ENCODE data around the gene PRMT5.
"Not testable (repeated sequence)": the region's sequence is repeated elsewhere in the genome, so short reads cannot be mapped to it uniquely, and the experiment has no call there.

Gene PRMT5

GRCh38 chr14:22929104-22929960 lies at the start of gene PRMT5:
PRMT5 (minus strand) TSS chr14:22929376; CDS start chr14:22929361, 15 bp downstream.
- peak; percentile 89 to 99 for DNase-seq (ENCODE audit: low read depth in 2 of 2)

DNA sequence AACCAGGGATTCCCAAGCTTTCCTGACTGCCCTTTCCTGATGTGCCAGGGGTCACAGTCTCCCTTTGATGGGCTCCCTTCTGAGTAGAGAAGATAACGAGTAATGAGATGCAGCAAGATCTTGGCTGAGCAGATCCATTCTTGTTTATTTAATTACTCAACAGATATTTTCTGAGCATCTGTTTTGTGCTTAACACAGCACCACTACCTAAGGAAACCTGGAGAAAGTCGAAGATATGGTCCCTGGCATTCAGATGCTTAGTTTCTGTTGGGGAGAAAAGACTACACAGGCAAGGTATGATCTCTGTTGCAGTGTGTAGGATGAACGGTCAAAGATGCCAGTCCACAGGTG lies 49.3 kb upstream of the PRMT5 start:
- DNase-seq (ENCODE audit: low read depth in 2 of 2): no peak

DNA sequence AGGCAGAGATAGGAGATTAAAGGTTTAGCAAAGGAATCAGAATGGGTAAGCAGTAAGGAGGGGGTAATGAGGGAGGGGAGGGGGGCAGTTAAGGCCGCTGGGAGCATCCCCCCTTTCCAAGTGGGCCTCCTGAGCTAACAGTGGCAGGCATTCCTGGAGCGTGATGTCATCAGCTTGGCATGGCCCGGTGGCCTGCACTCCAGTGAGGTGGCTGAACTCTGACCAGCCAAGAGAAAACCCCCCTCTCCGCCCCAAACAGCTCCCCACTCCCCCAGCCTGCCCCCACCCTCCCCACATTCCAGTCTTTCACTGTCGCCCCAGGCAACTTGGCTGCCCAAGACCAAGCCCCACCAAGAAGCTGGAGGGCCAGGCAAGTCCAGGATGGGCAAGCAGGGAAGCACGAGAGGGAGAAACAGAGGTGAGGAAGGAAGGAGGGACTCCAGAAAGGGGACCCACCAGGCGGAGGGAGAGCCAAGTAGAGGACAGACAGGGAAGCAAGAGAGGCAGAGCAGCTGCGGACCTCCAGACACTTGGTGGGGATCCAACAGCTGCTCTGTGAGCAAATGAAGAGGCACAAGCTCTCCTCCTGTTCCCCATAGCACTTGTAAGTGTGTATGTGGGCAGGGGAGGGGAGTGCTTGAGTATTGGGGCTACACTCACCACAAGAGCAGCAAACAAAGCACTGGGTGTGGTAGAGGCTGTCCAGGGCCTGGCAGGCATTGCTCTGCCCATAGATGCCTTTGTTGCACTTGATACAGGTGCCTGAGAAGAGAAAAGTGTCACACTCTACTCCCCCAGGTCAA lies 48.7 kb upstream of the PRMT5 start:
- no peak for DNase-seq (ENCODE audit: low read depth in 2 of 2)

- DNase-seq (ENCODE audit: low read depth in 2 of 2): no peak
Measured at GRCh38 chr14:22977434-22977683, 48.2 kb upstream of the PRMT5 start.

GRCh38 chr14:22976620-22977433 lies 47.7 kb upstream of the PRMT5 start:
- DNase-seq (ENCODE audit: low read depth in 2 of 2): no peak

- DNase-seq (ENCODE audit: low read depth in 2 of 2): no peak
Measured at GRCh38 chr14:22974530-22975313, 45.5 kb upstream of the PRMT5 start.

DNA sequence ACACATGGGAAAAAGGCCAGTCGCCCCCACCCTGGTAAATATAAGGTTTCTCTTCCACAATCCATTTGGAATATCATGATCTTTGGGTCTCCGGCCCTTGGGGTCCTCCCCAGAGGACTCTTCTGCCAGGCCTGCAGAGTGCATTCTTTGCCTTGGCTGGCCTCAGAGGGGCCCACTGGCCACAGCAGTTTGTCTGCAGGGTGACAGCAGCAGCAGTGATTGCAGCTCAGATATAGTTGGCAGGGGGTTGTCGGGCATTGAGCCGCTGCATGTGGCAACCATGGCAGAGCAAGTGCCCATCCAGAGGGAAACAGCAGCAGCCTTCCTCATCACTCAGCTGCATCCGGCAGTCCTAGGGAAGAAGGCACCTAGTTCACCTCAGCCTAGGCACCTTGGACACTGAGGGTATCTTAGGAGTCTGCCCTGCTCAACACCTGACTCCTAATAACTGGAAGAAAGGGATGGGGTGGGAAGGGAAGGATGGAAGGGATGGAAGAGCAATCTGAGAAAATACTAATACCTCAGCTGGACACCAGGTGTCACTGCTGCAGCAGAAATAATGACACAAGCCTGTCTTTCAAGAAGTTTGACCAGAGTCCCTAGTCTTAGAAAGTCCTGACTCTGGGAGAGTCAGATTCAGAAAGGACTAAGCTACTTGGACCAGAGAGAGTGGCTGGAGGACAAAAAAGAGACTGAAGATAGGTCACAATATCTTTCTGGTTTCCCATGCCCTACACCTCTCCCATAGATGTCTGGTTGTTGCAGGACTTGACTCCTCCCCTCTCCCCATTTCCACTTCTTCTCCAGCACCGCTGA lies 44.2 kb upstream of the PRMT5 start:
- DNase-seq (ENCODE audit: low read depth in 2 of 2): no peak

- no peak for DNase-seq (ENCODE audit: low read depth in 2 of 2)
Measured at GRCh38 chr14:22972313-22972930, 43.2 kb upstream of the PRMT5 start.

DNA sequence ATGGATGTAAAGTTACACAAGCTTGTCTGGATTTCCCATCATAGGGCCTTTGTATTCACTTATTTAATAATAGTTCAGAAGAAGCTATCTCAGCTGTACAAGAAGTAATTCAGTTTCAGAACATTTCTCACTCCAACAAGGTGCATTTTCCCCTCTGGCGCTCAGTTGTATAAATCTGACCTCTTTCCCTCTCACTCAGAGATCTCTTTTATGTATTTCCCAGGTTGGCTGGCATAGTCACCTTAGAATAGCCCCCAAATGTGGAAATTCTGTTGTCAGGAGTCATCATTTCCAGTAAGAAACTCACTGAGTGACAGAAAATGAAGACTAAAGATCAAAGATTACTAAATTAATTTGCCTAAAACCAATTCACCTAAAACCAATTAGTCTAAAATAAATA lies 42.0 kb upstream of the PRMT5 start:
- no peak for DNase-seq (ENCODE audit: low read depth in 2 of 2)

DNA sequence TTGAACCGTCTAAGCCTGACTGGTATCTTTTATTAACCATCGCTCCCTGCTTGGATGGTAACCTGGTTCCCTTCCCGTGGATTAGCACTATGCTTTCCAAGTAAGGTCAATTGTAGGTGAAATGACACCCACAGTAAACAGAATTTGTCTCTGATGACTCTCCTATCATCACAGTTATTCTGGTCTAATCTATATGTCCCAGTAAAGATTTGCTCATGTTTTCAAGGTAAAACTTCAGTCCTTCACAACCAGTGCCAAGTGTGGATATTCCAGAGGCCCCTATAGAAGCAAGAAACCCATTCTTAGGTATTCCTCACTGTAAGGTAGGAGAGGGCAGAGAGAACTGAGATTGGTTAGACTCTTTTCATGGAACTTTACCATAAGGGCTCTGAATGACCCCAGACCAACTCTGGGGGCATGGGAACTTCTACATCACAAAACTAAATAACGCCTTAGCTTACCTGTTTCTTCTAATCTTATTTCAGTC lies 37.6 kb upstream of the PRMT5 start:
- DNase-seq (ENCODE audit: low read depth in 2 of 2): no peak

- DNase-seq (ENCODE audit: low read depth in 2 of 2): not testable (repeated sequence)
Measured at GRCh38 chr14:22965916-22966782, 37.0 kb upstream of the PRMT5 start.

DNA sequence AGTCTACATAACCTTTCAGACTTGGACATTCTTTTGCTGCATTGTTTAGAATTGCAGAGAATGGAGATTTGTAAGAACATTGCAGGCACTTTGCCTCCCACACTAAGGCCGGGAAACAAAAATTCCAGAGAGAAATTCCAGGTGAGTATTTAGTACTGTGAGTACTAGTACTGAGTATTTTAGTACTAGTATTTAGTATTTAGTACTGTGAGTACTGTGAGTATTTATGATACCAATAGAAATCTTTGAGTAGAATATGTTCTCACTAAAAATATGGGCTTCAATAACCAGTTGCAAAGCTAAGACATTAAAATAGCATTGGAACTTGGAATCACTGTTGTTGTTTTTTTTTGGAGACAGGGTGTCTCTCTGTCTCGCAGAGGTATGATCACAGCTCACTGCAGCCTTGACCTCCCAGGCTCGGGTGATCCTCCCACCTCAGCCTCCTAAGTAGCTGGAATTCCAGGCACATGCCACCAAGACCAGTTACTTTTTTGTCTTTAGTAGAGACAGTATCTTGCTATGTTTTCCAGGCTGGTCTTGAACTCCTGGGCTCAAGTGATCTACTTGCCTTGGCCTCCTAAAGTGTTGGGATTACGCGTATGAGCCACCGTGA lies 33.0 kb upstream of the PRMT5 start:
- no peak for DNase-seq (ENCODE audit: low read depth in 2 of 2)

GRCh38 chr14:22955702-22956569 lies 26.8 kb upstream of the PRMT5 start:
- no peak for DNase-seq (ENCODE audit: low read depth in 2 of 2)

- no peak for DNase-seq (ENCODE audit: low read depth in 2 of 2)
Measured at GRCh38 chr14:22952418-22952817, 23.2 kb upstream of the PRMT5 start.

- not testable (repeated sequence) for DNase-seq (ENCODE audit: low read depth in 2 of 2)
Measured at GRCh38 chr14:22951795-22952194, 22.6 kb upstream of the PRMT5 start.

DNA sequence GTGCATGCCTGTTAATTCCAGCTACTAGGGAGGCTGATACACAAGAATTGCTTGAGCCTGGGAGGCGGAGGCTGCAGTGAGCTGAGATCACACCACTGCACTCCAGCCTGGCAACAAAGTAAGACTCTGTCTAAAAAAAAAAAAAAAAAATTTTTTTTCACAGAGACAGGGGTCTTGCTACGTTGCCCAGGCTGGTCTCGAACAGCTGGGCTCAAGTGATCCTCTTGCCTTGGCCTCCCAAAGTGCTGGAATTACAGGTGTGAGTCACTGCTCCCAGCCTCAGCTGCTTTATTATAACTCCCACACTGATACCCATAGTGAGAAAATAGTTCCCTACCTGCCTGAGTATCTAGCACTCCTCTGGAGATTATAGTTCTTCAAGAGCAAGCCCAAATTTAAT lies 16.5 kb upstream of the PRMT5 start:
- DNase-seq (ENCODE audit: low read depth in 2 of 2): no peak

- DNase-seq (ENCODE audit: low read depth in 2 of 2): no peak
Measured at GRCh38 chr14:22939684-22940083, 10.5 kb upstream of the PRMT5 start.

GRCh38 chr14:22935156-22935555 lies 6.0 kb upstream of the PRMT5 start:
- DNase-seq (ENCODE audit: low read depth in 2 of 2): no peak
